ENCODE measurements around the gene A3GALT2. TPM values are rescaled to one million over a fixed set of nuclear protein-coding genes. Genes with fewer than 3 reads are reported as not detected.

The A3GALT2 gene
- polyA plus RNA-seq, 2 of the 4 experiments (the other 2 are of a cell fraction) = not detected

DNA sequence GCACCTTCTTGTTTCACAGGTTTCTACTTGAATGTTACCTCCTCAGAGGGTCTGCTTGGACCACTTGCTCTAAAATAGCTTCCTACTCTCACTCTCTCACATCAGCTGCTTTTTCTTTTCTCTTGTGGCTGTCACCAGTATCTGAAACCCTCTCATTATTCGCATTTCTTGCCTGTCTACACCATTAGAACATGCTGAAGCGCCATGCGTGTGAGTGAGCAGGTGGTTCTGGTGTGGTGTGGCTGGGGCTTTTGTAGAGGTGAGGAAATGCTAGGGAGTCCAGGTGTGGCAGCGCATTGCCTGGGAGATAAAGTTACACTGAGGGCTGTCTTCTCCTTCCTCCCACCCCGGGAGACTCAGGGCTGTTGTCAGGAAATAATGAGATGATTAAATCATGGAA is 60.5 kb downstream of the A3GALT2 start:
- DNase-seq (ENCODE audit: low read depth in 1 of 2, low spot score in 1 of 2) = no peak
- no peak overlapping the region for H3K4me3 ChIP-seq
- H3K27ac ChIP-seq = no peak overlapping the region
- TF ChIP-seq NPAS2 (CRISPR knock-in tag; IDR thresholded peaks at IDR 0.05; ENCODE audit: borderline replicate concordance) (no peak), EHMT2 (IDR thresholded peaks at IDR 0.05; ENCODE audit: low read depth) (no peak), RNF2 (IDR thresholded peaks at IDR 0.05; ENCODE audit: borderline replicate concordance, low read depth) (no peak), FOXS1 (CRISPR knock-in tag; IDR thresholded peaks at IDR 0.05) (no peak), HMGXB4 (CRISPR knock-in tag; IDR thresholded peaks at IDR 0.05; ENCODE audit: borderline replicate concordance) (no peak), HOXB13 (CRISPR knock-in tag; IDR thresholded peaks at IDR 0.05; ENCODE audit: low read depth) (no peak), MYC (IDR thresholded peaks at IDR 0.05; ENCODE audit: borderline replicate concordance, low read length) (no peak), ESRRA (IDR thresholded peaks at IDR 0.05; ENCODE audit: borderline replicate concordance, low read length) (no peak), ELK1 (IDR thresholded peaks at IDR 0.05; ENCODE audit: low read depth, low read length) (no peak), SREBF2 (IDR thresholded peaks at IDR 0.05) (no peak), FOSB (CRISPR knock-in tag; IDR thresholded peaks at IDR 0.05) (no peak), PHF8 (IDR thresholded peaks at IDR 0.05; ENCODE audit: borderline replicate concordance, low read depth) (no peak), ZNF302 (CRISPR knock-in tag; IDR thresholded peaks at IDR 0.05) (no peak), HEYL (CRISPR knock-in tag; IDR thresholded peaks at IDR 0.05) (no peak), RAD21 (conservative IDR thresholded peaks at IDR 0.05 in 1 of 2, IDR thresholded peaks at IDR 0.05 in 1 of 2) (no peak), ZSCAN20 (CRISPR knock-in tag; IDR thresholded peaks at IDR 0.05) (no peak)
- TF ChIP-seq, protein P1, sequence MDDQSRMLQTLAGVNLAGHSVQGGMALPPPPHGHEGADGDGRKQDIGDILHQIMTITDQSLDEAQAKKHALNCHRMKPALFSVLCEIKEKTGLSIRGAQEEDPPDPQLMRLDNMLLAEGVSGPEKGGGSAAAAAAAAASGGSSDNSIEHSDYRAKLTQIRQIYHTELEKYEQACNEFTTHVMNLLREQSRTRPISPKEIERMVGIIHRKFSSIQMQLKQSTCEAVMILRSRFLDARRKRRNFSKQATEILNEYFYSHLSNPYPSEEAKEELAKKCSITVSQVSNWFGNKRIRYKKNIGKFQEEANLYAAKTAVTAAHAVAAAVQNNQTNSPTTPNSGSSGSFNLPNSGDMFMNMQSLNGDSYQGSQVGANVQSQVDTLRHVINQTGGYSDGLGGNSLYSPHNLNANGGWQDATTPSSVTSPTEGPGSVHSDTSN (IDR thresholded peaks at IDR 0.05) = no peak
- TF ChIP-seq, protein P2, sequence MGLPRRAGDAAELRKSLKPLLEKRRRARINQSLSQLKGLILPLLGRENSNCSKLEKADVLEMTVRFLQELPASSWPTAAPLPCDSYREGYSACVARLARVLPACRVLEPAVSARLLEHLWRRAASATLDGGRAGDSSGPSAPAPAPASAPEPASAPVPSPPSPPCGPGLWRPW (IDR thresholded peaks at IDR 0.05) = no peak
- TF ChIP-seq, protein P3, sequence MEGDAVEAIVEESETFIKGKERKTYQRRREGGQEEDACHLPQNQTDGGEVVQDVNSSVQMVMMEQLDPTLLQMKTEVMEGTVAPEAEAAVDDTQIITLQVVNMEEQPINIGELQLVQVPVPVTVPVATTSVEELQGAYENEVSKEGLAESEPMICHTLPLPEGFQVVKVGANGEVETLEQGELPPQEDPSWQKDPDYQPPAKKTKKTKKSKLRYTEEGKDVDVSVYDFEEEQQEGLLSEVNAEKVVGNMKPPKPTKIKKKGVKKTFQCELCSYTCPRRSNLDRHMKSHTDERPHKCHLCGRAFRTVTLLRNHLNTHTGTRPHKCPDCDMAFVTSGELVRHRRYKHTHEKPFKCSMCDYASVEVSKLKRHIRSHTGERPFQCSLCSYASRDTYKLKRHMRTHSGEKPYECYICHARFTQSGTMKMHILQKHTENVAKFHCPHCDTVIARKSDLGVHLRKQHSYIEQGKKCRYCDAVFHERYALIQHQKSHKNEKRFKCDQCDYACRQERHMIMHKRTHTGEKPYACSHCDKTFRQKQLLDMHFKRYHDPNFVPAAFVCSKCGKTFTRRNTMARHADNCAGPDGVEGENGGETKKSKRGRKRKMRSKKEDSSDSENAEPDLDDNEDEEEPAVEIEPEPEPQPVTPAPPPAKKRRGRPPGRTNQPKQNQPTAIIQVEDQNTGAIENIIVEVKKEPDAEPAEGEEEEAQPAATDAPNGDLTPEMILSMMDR (IDR thresholded peaks at IDR 0.05) = no peak
- no peak for FAIRE-seq
- no peaks in the 10 kb centered on the region for H3K9me3 ChIP-seq
- ChIA-PET POLR2A (interaction anchor here (0.6 kb wide), 1 partner anchor 120 kb away, joined by 3 read pairs; no protein-coding TSS in a partner anchor), CTCF (interaction anchor here (0.8 kb wide), 1 partner anchor 17 kb away, joined by 3 read pairs; no protein-coding TSS in a partner anchor)
- ATAC-seq = no peak
- H3K4me1 ChIP-seq = peaks cover 16% of the 10 kb centered on the region
- H3K4me2 ChIP-seq = no peak overlapping the region
- 92% methylated on average over 5 of the region's 5 CpGs for WGBS (ENCODE audit: missing lambda C conversion rate)

DNA sequence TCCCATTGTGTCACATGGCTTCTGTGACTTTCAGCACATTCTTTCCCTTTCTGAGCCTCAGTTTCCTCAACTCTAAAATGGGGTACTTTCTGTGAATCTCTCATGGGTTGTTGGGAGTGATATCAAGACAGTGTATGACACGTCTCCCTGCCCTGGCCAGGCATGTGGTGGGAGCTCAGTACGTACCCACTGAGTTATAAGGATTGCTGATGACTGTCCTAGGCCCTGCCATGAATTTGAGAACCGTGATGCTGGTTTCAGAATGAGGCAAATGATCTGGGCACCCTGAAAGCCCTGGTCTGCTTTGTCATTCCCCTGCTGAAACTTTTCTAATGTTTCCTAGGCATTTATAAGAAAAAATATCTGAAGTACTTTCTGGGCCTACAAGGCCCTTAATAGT is 61.0 kb downstream of the A3GALT2 start:
- peaks cover 20% of the 10 kb centered on the region for H3K4me1 ChIP-seq
- POLR2A ChIA-PET = no interaction called here
- no peaks in the 10 kb centered on the region for H3K9me3 ChIP-seq
- TF ChIP-seq, protein P2 (IDR thresholded peaks at IDR 0.05) = no peak
- TF ChIP-seq HDAC2 (IDR thresholded peaks at IDR 0.05) = no peak
- no peak for TF ChIP-seq REST (IDR thresholded peaks at IDR 0.05)
- TF ChIP-seq CEBPB (IDR thresholded peaks at IDR 0.05) = no peak
- TF ChIP-seq TFCP2L1 (CRISPR knock-in tag; IDR thresholded peaks at IDR 0.05) = no peak
- TF ChIP-seq EHMT2 (IDR thresholded peaks at IDR 0.05; ENCODE audit: low read depth) = no peak
- TF ChIP-seq BHLHE40 (IDR thresholded peaks at IDR 0.05; ENCODE audit: low read depth, low read length) = no peak
- TF ChIP-seq RCOR1 (IDR thresholded peaks at IDR 0.05; ENCODE audit: low read depth, low read length) = no peak
- H3K27ac ChIP-seq = no peak overlapping the region
- H3K4me2 ChIP-seq = no peak overlapping the region
- FAIRE-seq = no peak
- ATAC-seq = no peak
- WGBS (ENCODE audit: missing lambda C conversion rate) = 100% methylated on average over 3 of the region's 3 CpGs
- CTCF ChIA-PET = interaction anchor here (0.8 to 1.1 kb wide), 2 partner anchors 17 to 36 kb away, joined by 3 read pairs; no protein-coding TSS in a partner anchor
- H3K4me3 ChIP-seq = no peak overlapping the region
- DNase-seq (ENCODE audit: low read depth in 1 of 2, low spot score in 1 of 2) = no peak

Measured in A549 (cell line).